Esophagus squamous epithelium (tissue), 5 donors: ENCODE results near the gene KRTAP5-6. TPM values are rescaled to one million over a fixed set of nuclear protein-coding genes. Genes with fewer than 3 reads are reported as not detected.

Experiments
- DNase-seq: peaks from one replicate; lab custom pipeline; 2025; lab: John Stamatoyannopoulos, UW
- H3K27ac ChIP-seq, 4 donors: fragments of 200-600 bp; sonication (generic); one replicate each; pipeline ENCODE4 v1.5.1; 2016 to 2019; ENCODE audit warnings: mild to moderate bottlenecking in 1 of 4
- H3K27me3 ChIP-seq, 4 donors: fragments of 200-600 bp; sonication (generic); 1 replicate in 3 of 4; 2 replicates in 1 of 4; pipeline versions ENCODE4 v1.5.1 to v1.6.0; 2017 to 2021; ENCODE audit warnings: antibody characterized with exemption in 1 of 4
- H3K36me3 ChIP-seq, 3 donors: fragments of 200-600 bp; sonication (generic); one replicate each; pipeline ENCODE4 v1.5.1; 2016 to 2019
- H3K4me1 ChIP-seq, 3 donors: fragments of 200-600 bp; sonication (generic); one replicate each; pipeline ENCODE4 v1.5.1; 2017 to 2019
- H3K4me3 ChIP-seq, 4 donors: fragments of 200-600 bp; sonication (generic); 1 replicate in 3 of 4; 2 replicates in 1 of 4; pipeline ENCODE4 v1.5.1; 2016 to 2019; ENCODE audit warnings: mild to moderate bottlenecking in 2 of 4, moderate library complexity in 1 of 4
- H3K9me3 ChIP-seq, 3 donors: fragments of 200-600 bp; sonication (generic); one replicate each; pipeline ENCODE4 v1.5.1; 2016 to 2019
- CTCF ChIP-seq, 6 experiments: fragments of 450-650 bp in 4 of 6; fragments of 200-600 bp in 2 of 6; sonication (generic) in 2 of 6; IDR thresholded peaks; one replicate each; pipeline ENCODE4 v1.5.1; 2016 to 2019; ENCODE audit warnings: antibody characterized with exemption in 6 of 6, mild to moderate bottlenecking in 4 of 6, moderate library complexity in 4 of 6
- POLR2A ChIP-seq, 4 donors: fragments of 450-650 bp; IDR thresholded peaks; one replicate each; pipeline ENCODE4 v1.6.1; 2017; ENCODE audit warnings: antibody characterized with exemption in 4 of 4, mild to moderate bottlenecking in 4 of 4, moderate library complexity in 3 of 4
- WGBS, 2 donors: methylation state at CpG; one replicate each; pipeline ENCODE4 v1.1.5; 2018; 5-methylcytosine and 5-hydroxymethylcytosine counted together
- intact Hi-C: fragments of 100-400 bp; cut with DNase I; formaldehyde crosslinking; loops from one replicate; pipeline ENCODE4 v1.15.0; 2022
- total RNA-seq, 4 donors: library from RNA; depleted of rRNA; stranded (reverse); fragments of >200 nt; gene quantifications; one replicate each; pipeline ENCODE4 v1.1.0, GENCODE V29; 2016
- donor health status: DM: yes; HTN: yes; CAD: no.

KRTAP5-6 gene
- total RNA-seq, 4 donors from 2014 or later = not detected

GRCh38 chr11:1739576-1739975 lies 42.6 kb downstream of the KRTAP5-6 start:
- intact Hi-C loops = no loop called here
- peaks cover 0 to 16% (median 14%) of the 10 kb centered on the region in 3 donors for H3K9me3 ChIP-seq
- H3K4me3 ChIP-seq = no peak overlapping the region
- WGBS, 2 donors = 61 to 65% methylated on average over 8 of the region's 8 CpGs
- H3K4me1 ChIP-seq = peaks cover 0 to 4% (median 0%) of the 10 kb centered on the region in 3 donors
- H3K27me3 ChIP-seq = peaks cover 0 to 78% (median 0%) of the 10 kb centered on the region in 4 donors
- DNase-seq = no peak
- no peaks in the 10 kb centered on the region for H3K36me3 ChIP-seq
- TF ChIP-seq POLR2A (IDR thresholded peaks at IDR 0.05) = no peak
- no peak for TF ChIP-seq CTCF (IDR thresholded peaks at IDR 0.05)
- H3K27ac ChIP-seq = no peak overlapping the region

DNA sequence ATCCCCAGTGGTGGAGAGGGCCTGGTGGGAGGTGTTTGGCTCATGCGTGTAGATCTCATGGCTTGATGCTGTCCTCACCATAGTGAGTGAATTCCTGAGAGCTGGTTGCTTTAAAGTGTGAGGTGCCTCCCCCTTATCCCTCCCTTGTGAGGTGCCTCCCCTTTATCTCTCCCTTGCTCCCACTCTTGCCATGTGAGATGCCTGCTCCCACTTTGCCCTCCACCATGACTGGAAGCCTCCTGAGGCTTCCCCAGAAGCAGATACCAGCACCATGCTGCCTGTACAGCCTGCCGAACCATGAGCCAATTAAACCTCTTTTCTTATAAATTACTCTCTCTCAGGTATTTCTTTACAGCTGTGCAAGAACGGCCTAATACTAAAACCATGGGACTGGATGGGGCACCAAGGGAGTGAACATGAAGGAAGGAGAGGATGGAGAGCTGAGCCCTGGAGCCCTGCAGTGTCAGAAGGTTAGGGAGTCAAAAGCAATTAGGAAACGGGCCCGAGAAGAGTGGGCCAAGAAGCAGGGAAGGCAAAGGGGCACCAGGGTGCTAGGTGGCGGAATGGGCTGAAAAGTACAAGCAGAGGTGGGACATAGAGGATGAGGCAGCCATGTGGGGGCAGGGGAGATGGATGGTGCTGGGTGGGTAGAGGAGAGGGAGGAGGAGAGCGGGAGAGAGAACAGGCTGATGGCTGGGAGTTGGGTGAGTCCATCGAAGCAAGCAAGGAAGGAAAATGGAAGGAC lies 44.0 kb downstream of the KRTAP5-6 start:
- intact Hi-C loops = no loop called here

GRCh38 chr11:1741741-1742140 lies 44.7 kb downstream of the KRTAP5-6 start:
- Histone ChIP-seq H3K27me3 (peaks cover 0 to 56% (median 0%) of the 10 kb centered on the region in 4 donors), H3K4me1 (peaks cover 0 to 13% (median 0%) of the 10 kb centered on the region in 3 donors), H3K36me3 (no peaks in the 10 kb centered on the region), H3K9me3 (peaks cover 0 to 6% (median 6%) of the 10 kb centered on the region in 3 donors), H3K4me3 (no peak overlapping the region), H3K27ac (no peak overlapping the region)
- no peak for DNase-seq
- WGBS, 2 donors = 78 to 86% methylated on average over 1 to 4 of the region's 4 CpGs
- intact Hi-C loops = no loop called here
- TF ChIP-seq POLR2A (IDR thresholded peaks at IDR 0.05) (no peak), CTCF (IDR thresholded peaks at IDR 0.05) (no peak)

More for the DNA sequence above, 44.0 kb downstream of the KRTAP5-6 start:
- Histone ChIP-seq H3K4me3 (no peak overlapping the region), H3K27me3 (peaks cover 0 to 64% (median 0%) of the 10 kb centered on the region in 4 donors), H3K9me3 (peaks cover 0 to 14% (median 13%) of the 10 kb centered on the region in 3 donors), H3K36me3 (no peaks in the 10 kb centered on the region), H3K4me1 (peaks cover 0 to 8% (median 0%) of the 10 kb centered on the region in 3 donors), H3K27ac (no peak overlapping the region)
- DNase-seq = no peak
- TF ChIP-seq CTCF (IDR thresholded peaks at IDR 0.05) = no peak
- TF ChIP-seq POLR2A (IDR thresholded peaks at IDR 0.05) = no peak
- WGBS, 2 donors = 81 to 86% methylated on average over 6 to 7 of the region's 8 CpGs

- intact Hi-C loops = no loop called here
- H3K27me3 ChIP-seq = peaks cover 0 to 55% (median 0%) of the 10 kb centered on the region in 4 donors
Observed at GRCh38 chr11:1742371-1742770, 45.4 kb downstream of the KRTAP5-6 start.

More at GRCh38 chr11:1742371-1742770, 45.4 kb downstream of the KRTAP5-6 start:
- Histone ChIP-seq H3K27ac (no peak overlapping the region), H3K4me3 (no peak overlapping the region), H3K9me3 (peaks cover 0 to 2% (median 1%) of the 10 kb centered on the region in 3 donors), H3K36me3 (no peaks in the 10 kb centered on the region), H3K4me1 (peaks cover 0 to 20% (median 0%) of the 10 kb centered on the region in 3 donors)
- TF ChIP-seq CTCF (IDR thresholded peaks at IDR 0.05) = no peak
- TF ChIP-seq POLR2A (IDR thresholded peaks at IDR 0.05) = no peak
- 44 to 60% methylated on average over 4 of the region's 4 CpGs for WGBS, 2 donors
- DNase-seq = no peak
